GM21737 (cell line): ENCODE measurements around the gene COMMD9.

Experiments
- ATAC-seq: cut with Tn5 transposase; IDR thresholded peaks from one replicate; pipeline ENCODE4 v1.9.1; 2021; ENCODE audit warnings: mild to moderate bottlenecking, moderate library complexity; ENCODE audit not compliant: unreplicated experiment

The COMMD9 gene

GRCh38 chr11:36228689-36229088 is 60.5 kb downstream of the COMMD9 start:
- no peak for ATAC-seq

- ATAC-seq = no peak
These were observed 62.2 kb downstream of the COMMD9 start for GRCh38 chr11:36227044-36227443.

GRCh38 chr11:36224209-36224882 is 64.9 kb downstream of the COMMD9 start:
- no peak for ATAC-seq

DNA sequence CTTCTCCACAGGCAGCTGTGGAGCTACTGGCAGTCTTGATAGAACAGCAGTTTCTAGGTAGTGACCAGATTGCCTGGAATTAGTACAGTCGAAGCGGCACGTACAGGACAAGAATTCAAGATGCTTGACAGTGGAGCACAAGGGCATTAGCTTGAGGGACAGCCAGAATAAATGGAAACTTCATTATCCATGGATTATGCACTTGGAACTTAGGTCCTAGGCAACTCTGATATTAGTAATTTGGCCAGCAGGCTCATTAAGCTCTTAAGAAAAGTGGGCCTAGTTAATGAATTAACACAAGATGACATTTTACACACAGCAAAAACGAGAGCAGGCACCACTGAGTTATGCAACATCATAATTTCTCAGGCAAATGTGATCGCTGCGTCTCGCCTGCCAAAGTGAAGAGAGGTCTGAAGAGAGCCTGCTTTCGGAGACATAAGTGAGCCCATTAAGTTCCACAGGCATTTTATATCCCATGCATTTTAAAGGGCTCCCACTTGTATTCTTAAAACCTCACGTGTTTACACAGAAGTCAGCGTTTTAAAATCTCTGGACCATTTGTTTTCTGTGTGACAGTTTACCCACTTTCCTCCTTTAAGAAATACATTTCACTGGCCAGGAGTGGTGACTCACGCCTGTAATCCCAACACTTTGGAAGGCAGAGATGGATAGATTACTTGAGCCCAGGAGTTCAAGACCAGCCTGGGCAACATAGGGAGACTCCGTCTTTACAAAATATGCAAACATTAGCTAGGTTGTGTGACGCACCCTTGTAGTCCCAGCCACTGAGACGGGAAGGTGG is 66.2 kb downstream of the COMMD9 start:
- ATAC-seq = no peak
